ENCODE measurements around the gene CEP152.
"Not testable (repeated sequence)": the region's sequence is repeated elsewhere in the genome, so short reads cannot be mapped to it uniquely, and the experiment has no call there.

Gene CEP152, protein sequence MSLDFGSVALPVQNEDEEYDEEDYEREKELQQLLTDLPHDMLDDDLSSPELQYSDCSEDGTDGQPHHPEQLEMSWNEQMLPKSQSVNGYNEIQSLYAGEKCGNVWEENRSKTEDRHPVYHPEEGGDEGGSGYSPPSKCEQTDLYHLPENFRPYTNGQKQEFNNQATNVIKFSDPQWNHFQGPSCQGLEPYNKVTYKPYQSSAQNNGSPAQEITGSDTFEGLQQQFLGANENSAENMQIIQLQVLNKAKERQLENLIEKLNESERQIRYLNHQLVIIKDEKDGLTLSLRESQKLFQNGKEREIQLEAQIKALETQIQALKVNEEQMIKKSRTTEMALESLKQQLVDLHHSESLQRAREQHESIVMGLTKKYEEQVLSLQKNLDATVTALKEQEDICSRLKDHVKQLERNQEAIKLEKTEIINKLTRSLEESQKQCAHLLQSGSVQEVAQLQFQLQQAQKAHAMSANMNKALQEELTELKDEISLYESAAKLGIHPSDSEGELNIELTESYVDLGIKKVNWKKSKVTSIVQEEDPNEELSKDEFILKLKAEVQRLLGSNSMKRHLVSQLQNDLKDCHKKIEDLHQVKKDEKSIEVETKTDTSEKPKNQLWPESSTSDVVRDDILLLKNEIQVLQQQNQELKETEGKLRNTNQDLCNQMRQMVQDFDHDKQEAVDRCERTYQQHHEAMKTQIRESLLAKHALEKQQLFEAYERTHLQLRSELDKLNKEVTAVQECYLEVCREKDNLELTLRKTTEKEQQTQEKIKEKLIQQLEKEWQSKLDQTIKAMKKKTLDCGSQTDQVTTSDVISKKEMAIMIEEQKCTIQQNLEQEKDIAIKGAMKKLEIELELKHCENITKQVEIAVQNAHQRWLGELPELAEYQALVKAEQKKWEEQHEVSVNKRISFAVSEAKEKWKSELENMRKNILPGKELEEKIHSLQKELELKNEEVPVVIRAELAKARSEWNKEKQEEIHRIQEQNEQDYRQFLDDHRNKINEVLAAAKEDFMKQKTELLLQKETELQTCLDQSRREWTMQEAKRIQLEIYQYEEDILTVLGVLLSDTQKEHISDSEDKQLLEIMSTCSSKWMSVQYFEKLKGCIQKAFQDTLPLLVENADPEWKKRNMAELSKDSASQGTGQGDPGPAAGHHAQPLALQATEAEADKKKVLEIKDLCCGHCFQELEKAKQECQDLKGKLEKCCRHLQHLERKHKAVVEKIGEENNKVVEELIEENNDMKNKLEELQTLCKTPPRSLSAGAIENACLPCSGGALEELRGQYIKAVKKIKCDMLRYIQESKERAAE (N-terminal part only)

DNA sequence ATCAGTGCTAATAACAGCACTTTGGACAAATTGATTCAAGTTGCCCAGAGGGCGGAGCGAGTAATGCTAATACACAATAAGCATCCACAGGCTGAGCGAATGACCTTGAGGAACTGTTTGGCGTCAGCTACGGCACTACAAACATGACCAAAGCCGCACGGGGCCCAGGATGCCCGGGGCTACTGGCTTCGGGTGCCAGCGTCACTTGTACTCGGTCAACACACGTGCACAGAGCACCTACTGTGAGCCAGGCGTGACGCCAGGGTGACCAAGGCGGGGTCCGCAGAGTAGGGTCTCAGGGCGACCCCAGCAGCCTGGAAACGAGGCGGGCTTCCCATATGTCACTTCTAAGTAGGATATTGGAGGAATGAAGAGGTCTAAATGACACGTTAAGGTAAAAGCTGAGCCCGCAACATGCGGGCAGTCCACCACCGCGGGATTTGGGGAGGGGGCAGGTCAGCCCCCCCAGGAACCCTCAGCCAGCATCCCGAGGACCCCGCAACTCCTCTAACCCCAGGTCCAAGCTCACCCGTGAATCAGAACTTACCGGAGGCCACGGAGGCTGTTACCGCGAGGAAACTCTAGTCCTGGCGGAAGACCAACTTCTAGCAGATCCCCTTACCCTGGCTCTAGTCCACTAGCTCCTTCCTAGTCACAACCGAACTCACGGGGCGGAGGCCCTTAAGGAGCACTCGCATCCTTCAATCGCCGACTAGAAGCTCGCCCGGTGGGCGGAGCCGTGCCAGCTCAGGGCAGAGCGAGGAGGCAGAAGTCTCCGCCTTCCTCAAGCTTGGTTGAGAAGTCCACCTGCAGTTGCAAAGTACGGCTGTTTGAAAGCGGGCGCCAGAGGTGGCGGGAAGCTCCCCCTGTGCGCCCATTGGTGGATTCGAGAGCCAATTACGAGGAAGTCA lies at the start of gene CEP152:
Gene CEP152, minus strand, starts transcription at position 656 of the 911 bp plus-strand sequence. CDS start 5,420 bp downstream, outside the sequence.
- H3K27ac ChIP-seq (ENCODE audit: low read length) = peak within 1 kb of the TSS; percentile 59

DNA sequence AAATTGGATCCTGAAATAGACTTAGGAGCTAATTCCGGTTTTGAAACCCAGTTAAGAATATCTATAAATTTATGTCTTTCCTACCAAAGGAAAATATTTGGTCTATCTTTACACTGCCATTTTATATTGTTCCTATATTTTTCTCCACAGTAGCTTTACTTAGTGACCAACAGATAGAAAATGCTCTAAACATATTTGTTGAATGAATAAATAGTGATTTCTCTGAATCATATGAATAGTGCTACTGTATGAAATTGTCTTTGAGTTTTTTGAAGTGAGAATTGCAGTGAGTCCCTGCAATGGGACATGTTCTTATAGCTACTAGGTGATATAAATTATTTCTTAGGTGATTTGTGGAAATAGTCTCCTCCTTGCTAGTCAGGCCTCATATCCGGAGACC lies 48.6 kb upstream of the CEP152 start:
- Histone ChIP-seq H3K9me3 (ENCODE audit: control insufficient read depth in 1 of 2, low read length in 2 of 2) (no peaks in the 10 kb centered on the region), H3K27me3 (ENCODE audit: low read depth, low read length) (no peaks in the 10 kb centered on the region), H3K4me3 (ENCODE audit: low read depth in 1 of 2, low read length in 2 of 2) (no peak overlapping the region), H3K36me3 (ENCODE audit: control insufficient read depth in 1 of 2, insufficient read depth in 2 of 2, low read length in 2 of 2) (no peaks in the 10 kb centered on the region), H3K4me1 (ENCODE audit: control insufficient read depth in 1 of 2, insufficient read depth in 2 of 2, low read length in 2 of 2) (peaks cover 0 to 8% of the 10 kb centered on the region in 2 donors), H3K27ac (ENCODE audit: low read length) (no peak overlapping the region)

More for the DNA sequence above, at the start of gene CEP152:
- Histone ChIP-seq H3K36me3 (ENCODE audit: control insufficient read depth in 1 of 2, insufficient read depth in 2 of 2, low read length in 2 of 2) (no peaks in the 10 kb centered on the region), H3K4me3 (ENCODE audit: low read depth in 1 of 2, low read length in 2 of 2) (peak within 1 kb of the TSS; percentile 96 to 98), H3K27me3 (ENCODE audit: low read depth, low read length) (no peaks in the 10 kb centered on the region), H3K4me1 (ENCODE audit: control insufficient read depth in 1 of 2, insufficient read depth in 2 of 2, low read length in 2 of 2) (peaks cover 0 to 10% of the 10 kb centered on the region in 2 donors), H3K9me3 (ENCODE audit: control insufficient read depth in 1 of 2, low read length in 2 of 2) (no peaks in the 10 kb centered on the region)

DNA sequence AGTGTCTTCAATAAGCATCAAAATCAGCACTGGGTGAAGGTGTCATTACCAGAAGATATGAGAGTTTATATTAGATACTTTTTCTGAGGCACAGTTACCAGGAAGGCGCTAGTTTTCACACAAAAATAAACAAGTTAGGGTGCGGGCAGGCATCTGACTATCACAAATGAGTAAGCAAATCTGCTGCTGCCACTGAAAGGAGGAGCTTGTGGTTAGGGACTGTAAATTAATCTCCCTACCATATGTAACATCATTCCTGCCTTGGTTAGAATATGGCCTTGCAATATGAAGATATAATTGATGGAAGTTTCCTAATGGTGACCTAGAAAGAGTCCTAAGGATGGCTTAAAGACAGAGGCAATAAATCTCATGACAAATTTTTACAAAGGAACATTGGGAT lies 47.5 kb upstream of the CEP152 start:
- H3K27me3 ChIP-seq (ENCODE audit: low read depth, low read length) = no peaks in the 10 kb centered on the region
- H3K9me3 ChIP-seq (ENCODE audit: control insufficient read depth in 1 of 2, low read length in 2 of 2) = no peaks in the 10 kb centered on the region
- peaks cover 0 to 8% of the 10 kb centered on the region in 2 donors for H3K4me1 ChIP-seq (ENCODE audit: control insufficient read depth in 1 of 2, insufficient read depth in 2 of 2, low read length in 2 of 2)
- H3K4me3 ChIP-seq (ENCODE audit: low read depth in 1 of 2, low read length in 2 of 2) = no peak overlapping the region
- H3K36me3 ChIP-seq (ENCODE audit: control insufficient read depth in 1 of 2, insufficient read depth in 2 of 2, low read length in 2 of 2) = no peaks in the 10 kb centered on the region
- H3K27ac ChIP-seq (ENCODE audit: low read length) = no peak overlapping the region

DNA sequence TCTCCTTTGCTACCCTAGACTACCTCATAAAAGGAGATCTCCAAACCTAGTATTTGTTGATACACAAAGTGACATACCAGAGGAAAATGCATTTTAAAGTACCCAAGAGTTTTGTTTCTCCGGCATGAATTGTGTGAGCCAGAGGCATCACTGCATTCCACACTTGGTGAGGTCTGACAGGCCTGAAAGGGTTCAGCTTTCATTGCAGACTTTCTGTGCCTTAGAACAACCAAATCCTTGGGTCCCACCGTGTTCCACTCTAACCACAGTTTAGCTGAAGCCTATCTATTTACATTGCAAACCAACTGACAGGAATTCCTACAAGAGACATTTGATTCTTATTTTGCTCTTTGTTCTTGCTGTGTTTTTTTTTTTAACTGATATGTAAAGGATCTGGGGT lies 46.1 kb upstream of the CEP152 start:
- Histone ChIP-seq H3K9me3 (ENCODE audit: control insufficient read depth in 1 of 2, low read length in 2 of 2) (no peaks in the 10 kb centered on the region), H3K27ac (ENCODE audit: low read length) (no peak overlapping the region)

DNA sequence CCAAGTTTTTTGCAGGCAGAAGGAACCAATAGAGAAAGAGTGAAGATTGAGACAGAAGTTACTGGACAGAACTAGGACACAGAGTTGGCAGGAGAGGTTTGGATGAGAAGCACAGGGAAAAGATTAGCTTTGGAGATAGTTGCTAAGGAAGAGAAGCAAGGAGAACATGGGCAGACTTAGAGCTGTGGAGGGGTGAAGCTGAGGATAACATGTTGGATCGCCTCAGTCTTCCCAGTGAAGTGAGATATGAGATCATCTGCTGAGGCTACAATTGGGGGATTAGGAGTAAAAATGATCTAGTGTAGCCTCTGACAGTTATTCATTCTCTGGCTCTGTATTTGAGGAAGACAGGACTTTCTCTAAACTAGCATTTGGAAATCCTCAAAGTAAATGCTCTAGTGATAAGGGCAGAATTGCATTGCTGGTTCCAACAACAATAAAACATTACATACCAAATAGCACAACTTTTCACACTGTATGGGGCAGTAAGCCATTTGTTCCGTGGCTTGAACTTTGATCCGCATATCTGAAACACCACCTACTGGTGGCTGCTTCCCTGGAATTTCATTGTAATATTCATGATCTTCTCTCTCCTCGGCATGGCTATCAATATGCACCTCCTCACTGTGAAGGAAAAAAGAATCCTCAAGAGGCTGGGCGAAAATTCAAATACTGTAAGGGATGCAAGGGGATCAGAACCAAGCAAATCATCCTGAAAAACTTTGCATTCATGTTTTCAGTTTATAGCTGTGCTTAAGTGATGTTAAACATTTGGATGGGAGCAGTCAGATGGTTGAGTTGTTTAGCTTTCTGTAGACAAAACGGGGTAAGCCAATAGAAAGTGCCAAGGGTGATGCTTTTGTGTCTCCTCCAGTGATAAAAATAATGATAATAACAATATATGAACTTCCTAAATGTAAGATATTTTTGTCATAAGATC lies 44.9 kb upstream of the CEP152 start:
- no peak overlapping the region for H3K27ac ChIP-seq (ENCODE audit: low read length)

More for the DNA sequence above, 46.1 kb upstream of the CEP152 start:
- Histone ChIP-seq H3K4me1 (ENCODE audit: control insufficient read depth in 1 of 2, insufficient read depth in 2 of 2, low read length in 2 of 2) (peaks cover 0 to 8% of the 10 kb centered on the region in 2 donors), H3K36me3 (ENCODE audit: control insufficient read depth in 1 of 2, insufficient read depth in 2 of 2, low read length in 2 of 2) (no peaks in the 10 kb centered on the region), H3K4me3 (ENCODE audit: low read depth in 1 of 2, low read length in 2 of 2) (no peak overlapping the region), H3K27me3 (ENCODE audit: low read depth, low read length) (no peaks in the 10 kb centered on the region)

DNA sequence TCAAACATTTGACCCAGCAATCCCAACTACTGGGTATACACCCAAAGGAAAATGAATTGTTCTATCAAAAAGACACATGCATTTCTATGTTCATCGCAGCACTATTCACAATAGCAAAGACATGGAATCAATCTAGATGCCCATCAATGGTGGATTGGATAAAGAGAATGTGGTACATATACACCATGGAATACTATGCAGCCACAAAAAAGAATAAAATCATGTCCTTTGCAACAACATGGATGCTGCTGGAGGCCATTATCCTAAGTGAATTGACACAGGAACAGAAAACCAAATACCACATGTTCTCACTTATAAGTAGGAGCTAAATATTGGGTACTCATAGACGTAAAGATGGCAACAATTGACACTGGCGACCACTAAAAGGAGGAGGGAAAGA lies 43.6 kb upstream of the CEP152 start:
- not testable (repeated sequence) for H3K27me3 ChIP-seq (ENCODE audit: low read depth, low read length); H3K4me1 ChIP-seq (ENCODE audit: control insufficient read depth in 1 of 2, insufficient read depth in 2 of 2, low read length in 2 of 2); H3K4me3 ChIP-seq (ENCODE audit: low read depth in 1 of 2, low read length in 2 of 2); H3K36me3 ChIP-seq (ENCODE audit: control insufficient read depth in 1 of 2, insufficient read depth in 2 of 2, low read length in 2 of 2); H3K27ac ChIP-seq (ENCODE audit: low read length); H3K9me3 ChIP-seq (ENCODE audit: control insufficient read depth in 1 of 2, low read length in 2 of 2)

More for the DNA sequence above, 44.9 kb upstream of the CEP152 start:
- no peaks in the 10 kb centered on the region for H3K9me3 ChIP-seq (ENCODE audit: control insufficient read depth in 1 of 2, low read length in 2 of 2)
- no peaks in the 10 kb centered on the region for H3K36me3 ChIP-seq (ENCODE audit: control insufficient read depth in 1 of 2, insufficient read depth in 2 of 2, low read length in 2 of 2)
- H3K4me1 ChIP-seq (ENCODE audit: control insufficient read depth in 1 of 2, insufficient read depth in 2 of 2, low read length in 2 of 2) = peaks cover 0 to 8% of the 10 kb centered on the region in 2 donors
- H3K4me3 ChIP-seq (ENCODE audit: low read depth in 1 of 2, low read length in 2 of 2) = no peak overlapping the region
- no peaks in the 10 kb centered on the region for H3K27me3 ChIP-seq (ENCODE audit: low read depth, low read length)

DNA sequence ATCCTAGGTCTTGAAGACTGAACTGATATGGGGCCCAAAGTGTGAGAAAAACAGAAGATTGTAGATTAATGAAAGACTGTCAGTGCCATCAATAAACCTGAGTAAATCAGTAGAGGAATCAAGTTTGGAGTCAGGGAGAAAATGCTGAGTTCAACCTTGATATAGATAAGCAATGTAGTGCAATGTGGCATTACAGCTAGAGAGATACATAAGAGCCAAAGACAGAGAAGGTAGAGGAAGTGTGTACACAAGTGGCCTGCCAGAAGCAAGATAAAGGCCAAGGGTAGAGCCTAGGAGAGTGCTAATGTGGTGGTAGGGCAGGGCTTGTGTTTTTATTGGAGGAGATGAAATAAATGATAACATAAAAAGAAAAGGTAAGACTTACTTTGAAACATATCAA lies 41.1 kb upstream of the CEP152 start:
- H3K27ac ChIP-seq (ENCODE audit: low read length) = no peak overlapping the region

DNA sequence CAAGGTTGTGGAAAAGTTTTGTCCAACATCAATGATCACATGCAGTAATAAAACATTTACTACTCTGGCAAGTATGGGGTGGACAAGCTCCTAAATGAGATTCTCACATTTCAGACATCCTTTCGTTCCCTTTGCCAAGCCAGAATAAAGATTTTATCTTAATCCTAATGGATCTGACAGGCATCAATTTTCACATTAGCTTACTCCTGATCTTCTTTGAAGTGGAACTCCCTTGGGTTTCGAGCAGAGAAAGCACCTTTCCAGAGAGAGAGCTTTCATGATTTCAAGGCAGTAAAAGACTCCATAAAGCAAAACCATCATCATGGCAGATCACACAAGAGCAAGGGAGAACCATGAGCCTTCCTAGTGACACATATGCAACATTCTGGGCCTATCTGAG lies 39.8 kb upstream of the CEP152 start:
- Histone ChIP-seq H3K27me3 (ENCODE audit: low read depth, low read length) (no peaks in the 10 kb centered on the region), H3K9me3 (ENCODE audit: control insufficient read depth in 1 of 2, low read length in 2 of 2) (no peaks in the 10 kb centered on the region), H3K36me3 (ENCODE audit: control insufficient read depth in 1 of 2, insufficient read depth in 2 of 2, low read length in 2 of 2) (no peaks in the 10 kb centered on the region), H3K4me3 (ENCODE audit: low read depth in 1 of 2, low read length in 2 of 2) (no peak overlapping the region), H3K27ac (ENCODE audit: low read length) (no peak overlapping the region), H3K4me1 (ENCODE audit: control insufficient read depth in 1 of 2, insufficient read depth in 2 of 2, low read length in 2 of 2) (peaks cover 0 to 5% of the 10 kb centered on the region in 2 donors)

More for the DNA sequence above, 41.1 kb upstream of the CEP152 start:
- Histone ChIP-seq H3K9me3 (ENCODE audit: control insufficient read depth in 1 of 2, low read length in 2 of 2) (no peaks in the 10 kb centered on the region), H3K4me1 (ENCODE audit: control insufficient read depth in 1 of 2, insufficient read depth in 2 of 2, low read length in 2 of 2) (peaks cover 0 to 8% of the 10 kb centered on the region in 2 donors), H3K36me3 (ENCODE audit: control insufficient read depth in 1 of 2, insufficient read depth in 2 of 2, low read length in 2 of 2) (no peaks in the 10 kb centered on the region), H3K27me3 (ENCODE audit: low read depth, low read length) (no peaks in the 10 kb centered on the region), H3K4me3 (ENCODE audit: low read depth in 1 of 2, low read length in 2 of 2) (no peak overlapping the region)

DNA sequence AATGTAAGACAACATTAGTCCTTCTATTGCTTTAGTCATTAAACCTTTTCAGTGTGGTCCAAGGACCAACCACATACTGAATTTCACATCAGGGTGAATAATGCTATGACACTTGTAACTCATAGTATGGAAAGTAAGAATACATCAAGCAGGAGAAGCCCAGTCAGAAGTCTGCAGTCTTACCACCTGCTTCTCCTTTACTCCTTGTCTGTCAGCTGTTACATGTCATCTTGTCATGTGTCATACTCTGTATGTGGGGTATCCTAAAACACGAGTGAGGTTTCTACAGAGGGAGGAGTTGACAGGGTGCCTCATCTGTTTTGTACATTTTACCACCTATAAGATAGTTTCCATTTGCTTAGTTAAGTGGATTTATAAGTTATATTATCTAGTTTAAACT lies 34.3 kb upstream of the CEP152 start:
- Histone ChIP-seq H3K27me3 (ENCODE audit: low read depth, low read length) (no peaks in the 10 kb centered on the region), H3K9me3 (ENCODE audit: control insufficient read depth in 1 of 2, low read length in 2 of 2) (no peaks in the 10 kb centered on the region), H3K4me3 (ENCODE audit: low read depth in 1 of 2, low read length in 2 of 2) (no peak overlapping the region), H3K4me1 (ENCODE audit: control insufficient read depth in 1 of 2, insufficient read depth in 2 of 2, low read length in 2 of 2) (no peaks in the 10 kb centered on the region), H3K27ac (ENCODE audit: low read length) (no peak overlapping the region), H3K36me3 (ENCODE audit: control insufficient read depth in 1 of 2, insufficient read depth in 2 of 2, low read length in 2 of 2) (no peaks in the 10 kb centered on the region)

Data from muscle layer of duodenum (tissue), 2 donors.